ENCODE data around the gene LAMA4. TPM values are rescaled to one million over a fixed set of nuclear protein-coding genes. Genes with fewer than 3 reads are reported as not detected.

Gene LAMA4
- total RNA-seq, 1 donor from 2014 or later = 0.56 TPM

DNA sequence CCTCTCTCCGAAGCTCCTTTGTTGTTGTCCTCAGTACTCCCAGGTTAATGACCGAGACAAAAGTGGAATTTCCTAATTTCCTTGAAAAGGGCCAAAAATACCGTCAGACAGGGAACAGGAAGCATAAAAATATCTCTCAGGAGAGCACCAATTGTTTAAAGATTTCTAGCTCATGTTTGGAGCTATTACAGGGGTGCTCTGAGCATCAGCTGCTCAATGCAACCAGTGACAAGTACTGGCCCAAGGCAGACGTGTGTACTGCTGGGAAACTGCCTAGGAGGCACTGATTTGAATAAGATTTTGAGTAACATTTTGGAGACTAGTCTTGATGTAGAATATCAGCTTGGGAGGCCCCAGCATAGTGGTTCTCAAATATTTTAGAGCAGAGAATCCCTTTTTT lies 17.3 kb downstream of the LAMA4 start:
- no peak overlapping the region for H3K27ac Mint-ChIP-seq
- H3K9me3 Mint-ChIP-seq = no peaks in the 10 kb centered on the region
- Histone ChIP-seq H3K27ac (no peak overlapping the region), H2AFZ (replicated peaks) (no peak overlapping the region), H3K36me3 (no peaks in the 10 kb centered on the region), H4K20me1 (ENCODE audit: low read depth) (no peaks in the 10 kb centered on the region), H3K4me1 (no peaks in the 10 kb centered on the region), H3F3A (ENCODE audit: low read depth) (no peaks in the 10 kb centered on the region), H3K4me3 (no peak overlapping the region), H3K4me2 (no peak overlapping the region), H3K27me3 (no peaks in the 10 kb centered on the region), H3K79me2 (ENCODE audit: low read depth) (no peaks in the 10 kb centered on the region), H3K9ac (no peak overlapping the region), H3K9me3 (ENCODE audit: low read depth) (no peaks in the 10 kb centered on the region)
- TF ChIP-seq CTCF (IDR thresholded peaks at IDR 0.05) = no peak
- no peak for TF ChIP-seq EZH2phosphoT487 (IDR thresholded peaks at IDR 0.05)
- no peak for TF ChIP-seq EZH2 (IDR thresholded peaks at IDR 0.05)
- H3K36me3 Mint-ChIP-seq = no peaks in the 10 kb centered on the region
- DNase-seq (ENCODE audit: low spot score) = no peak
- peaks cover 4% of the 10 kb centered on the region for H3K4me1 Mint-ChIP-seq
- no peak overlapping the region for H3K4me3 Mint-ChIP-seq
- peaks cover 4% of the 10 kb centered on the region for H3K27me3 Mint-ChIP-seq (ENCODE audit: insufficient read depth, low read depth)

DNA sequence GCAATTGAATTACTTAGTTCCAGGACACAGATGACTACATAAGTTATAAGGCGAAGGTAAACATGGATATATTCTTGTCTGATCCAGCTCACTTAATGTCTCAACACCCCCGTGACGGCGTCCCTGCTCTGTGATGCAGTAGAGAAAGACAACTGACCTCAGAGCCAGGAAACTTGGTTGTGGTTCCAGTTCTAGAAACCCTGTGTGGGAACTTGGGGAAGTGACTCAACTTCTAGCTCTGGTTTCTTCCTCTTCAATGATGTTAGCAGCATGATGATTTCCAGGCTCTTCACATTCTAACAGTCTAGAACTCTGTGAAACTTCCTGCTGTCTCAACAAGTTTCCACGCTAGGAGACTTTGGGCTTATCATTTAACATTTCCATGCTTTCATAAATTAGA lies 18.4 kb downstream of the LAMA4 start:
- peaks cover 4% of the 10 kb centered on the region for H3K27me3 Mint-ChIP-seq (ENCODE audit: insufficient read depth, low read depth)
- no peaks in the 10 kb centered on the region for H3K27me3 ChIP-seq
- H3K27ac ChIP-seq = no peak overlapping the region
- no peak overlapping the region for H2AFZ ChIP-seq (replicated peaks)
- H4K20me1 ChIP-seq (ENCODE audit: low read depth) = no peaks in the 10 kb centered on the region
- no peaks in the 10 kb centered on the region for H3K36me3 Mint-ChIP-seq
- no peak for TF ChIP-seq EZH2 (IDR thresholded peaks at IDR 0.05)
- TF ChIP-seq CTCF (IDR thresholded peaks at IDR 0.05) = no peak
- no peak for TF ChIP-seq EZH2phosphoT487 (IDR thresholded peaks at IDR 0.05)
- H3K79me2 ChIP-seq (ENCODE audit: low read depth) = no peaks in the 10 kb centered on the region
- H3F3A ChIP-seq (ENCODE audit: low read depth) = no peaks in the 10 kb centered on the region
- no peak overlapping the region for H3K9ac ChIP-seq
- H3K27ac Mint-ChIP-seq = no peak overlapping the region
- H3K9me3 ChIP-seq (ENCODE audit: low read depth) = no peaks in the 10 kb centered on the region
- H3K4me3 Mint-ChIP-seq = no peak overlapping the region
- H3K4me1 Mint-ChIP-seq = peaks cover 4% of the 10 kb centered on the region
- H3K9me3 Mint-ChIP-seq = no peaks in the 10 kb centered on the region
- no peak overlapping the region for H3K4me2 ChIP-seq
- H3K4me1 ChIP-seq = no peaks in the 10 kb centered on the region
- no peak overlapping the region for H3K4me3 ChIP-seq
- no peaks in the 10 kb centered on the region for H3K36me3 ChIP-seq
- no peak for DNase-seq (ENCODE audit: low spot score)

DNA sequence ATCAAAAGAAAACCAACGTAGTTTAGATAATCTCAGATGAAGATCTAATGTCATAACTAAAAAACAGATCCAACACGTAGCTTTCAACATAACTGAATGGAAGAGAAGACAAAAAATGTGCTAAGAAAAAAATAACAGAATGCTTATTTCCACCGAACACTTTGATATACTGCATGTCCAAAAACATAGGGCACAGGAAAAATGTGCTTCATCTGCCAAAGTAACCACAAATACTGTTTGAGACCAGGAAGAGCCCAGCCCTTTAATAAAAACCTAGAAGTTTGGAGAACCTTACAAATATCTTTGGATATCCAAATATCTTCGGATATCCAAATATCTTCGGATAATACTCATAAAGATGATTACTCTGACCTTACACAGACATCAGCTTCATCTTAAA lies 19.8 kb downstream of the LAMA4 start:
- Mint-ChIP-seq H3K36me3 (no peaks in the 10 kb centered on the region), H3K27me3 (ENCODE audit: insufficient read depth, low read depth) (peaks cover 4% of the 10 kb centered on the region), H3K27ac (no peak overlapping the region), H3K4me3 (no peak overlapping the region), H3K4me1 (peaks cover 4% of the 10 kb centered on the region), H3K9me3 (no peaks in the 10 kb centered on the region)
- no peaks in the 10 kb centered on the region for H3K79me2 ChIP-seq (ENCODE audit: low read depth)
- no peak for DNase-seq (ENCODE audit: low spot score)
- no peaks in the 10 kb centered on the region for H4K20me1 ChIP-seq (ENCODE audit: low read depth)
- no peak overlapping the region for H3K9ac ChIP-seq
- H3K4me2 ChIP-seq = no peak overlapping the region
- H3K4me1 ChIP-seq = no peaks in the 10 kb centered on the region
- no peaks in the 10 kb centered on the region for H3K9me3 ChIP-seq (ENCODE audit: low read depth)
- H3K36me3 ChIP-seq = no peaks in the 10 kb centered on the region
- TF ChIP-seq EZH2 (IDR thresholded peaks at IDR 0.05) (no peak), CTCF (IDR thresholded peaks at IDR 0.05) (no peak), EZH2phosphoT487 (IDR thresholded peaks at IDR 0.05) (no peak)
- no peak overlapping the region for H2AFZ ChIP-seq (replicated peaks)
- no peak overlapping the region for H3K4me3 ChIP-seq
- no peaks in the 10 kb centered on the region for H3F3A ChIP-seq (ENCODE audit: low read depth)
- H3K27ac ChIP-seq = no peak overlapping the region
- no peaks in the 10 kb centered on the region for H3K27me3 ChIP-seq

Measured in neural progenitor cell (in vitro differentiated cells).